IPS DF 4.7 (cell line): ENCODE results near the gene SYT4.
"Not testable (repeated sequence)": the region's sequence is repeated elsewhere in the genome, so short reads cannot be mapped to it uniquely, and the experiment has no call there.

Experiments
- DNase-seq: peaks from one replicate; pipeline ENCODE4 v3.0.0-alpha.2; 2013; ENCODE audit warnings: low spot score; ENCODE audit errors: extremely low read depth

SYT4 gene, protein sequence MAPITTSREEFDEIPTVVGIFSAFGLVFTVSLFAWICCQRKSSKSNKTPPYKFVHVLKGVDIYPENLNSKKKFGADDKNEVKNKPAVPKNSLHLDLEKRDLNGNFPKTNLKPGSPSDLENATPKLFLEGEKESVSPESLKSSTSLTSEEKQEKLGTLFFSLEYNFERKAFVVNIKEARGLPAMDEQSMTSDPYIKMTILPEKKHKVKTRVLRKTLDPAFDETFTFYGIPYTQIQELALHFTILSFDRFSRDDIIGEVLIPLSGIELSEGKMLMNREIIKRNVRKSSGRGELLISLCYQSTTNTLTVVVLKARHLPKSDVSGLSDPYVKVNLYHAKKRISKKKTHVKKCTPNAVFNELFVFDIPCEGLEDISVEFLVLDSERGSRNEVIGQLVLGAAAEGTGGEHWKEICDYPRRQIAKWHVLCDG

GRCh38 chr18:43277164-43277600 is at the start of gene SYT4:
SYT4 (minus strand) TSS chr18:43277490; CDS start chr18:43277281, 209 bp downstream.
- peak; percentile 85 for DNase-seq

DNA sequence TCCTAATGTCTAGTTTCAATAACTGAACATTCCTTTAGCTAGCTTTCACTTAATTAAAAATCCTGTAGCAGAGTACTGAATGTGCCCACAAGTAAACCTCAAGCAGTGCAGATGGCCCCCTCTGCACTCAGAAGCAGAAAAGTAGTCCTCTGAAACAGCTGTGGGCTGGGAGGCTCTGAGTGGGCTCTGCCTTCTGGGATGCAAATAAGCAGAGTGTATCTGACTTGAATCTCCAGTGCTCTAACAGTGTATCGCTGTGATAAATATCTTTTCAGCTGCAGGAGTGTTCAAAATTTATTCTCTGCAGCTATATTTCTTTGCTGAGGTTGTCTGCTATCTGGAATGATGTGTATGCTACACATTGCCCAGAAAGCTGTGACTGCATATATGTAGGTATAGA is 44.8 kb upstream of the SYT4 start:
- no peak for DNase-seq

- no peak for DNase-seq
These were observed 37.7 kb upstream of the SYT4 start for GRCh38 chr18:43314941-43315340.

GRCh38 chr18:43312891-43313290 is 35.6 kb upstream of the SYT4 start:
- no peak for DNase-seq

DNA sequence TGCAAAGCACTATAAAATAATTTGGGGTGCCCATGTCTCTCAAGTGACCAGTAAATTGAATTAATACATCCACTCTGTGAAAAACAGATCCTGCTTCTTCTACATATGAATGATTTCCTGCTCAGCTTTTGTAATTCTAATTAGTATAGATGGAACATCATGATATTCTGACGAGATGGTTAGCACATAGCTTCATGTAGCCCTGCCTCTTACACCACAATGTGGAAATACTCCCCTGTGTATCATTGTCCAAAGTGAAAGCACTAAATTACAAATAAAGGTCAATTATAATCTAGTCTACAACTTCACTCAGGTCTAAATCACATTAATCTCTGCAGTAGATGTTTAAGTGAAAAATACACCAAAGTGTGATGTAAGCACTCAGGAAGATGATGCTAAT is 32.9 kb upstream of the SYT4 start:
- DNase-seq: no peak

GRCh38 chr18:43303376-43303775 is 26.1 kb upstream of the SYT4 start:
- no peak for DNase-seq

- not testable (repeated sequence) for DNase-seq
These were observed 8.9 kb upstream of the SYT4 start for GRCh38 chr18:43286187-43286586.

DNA sequence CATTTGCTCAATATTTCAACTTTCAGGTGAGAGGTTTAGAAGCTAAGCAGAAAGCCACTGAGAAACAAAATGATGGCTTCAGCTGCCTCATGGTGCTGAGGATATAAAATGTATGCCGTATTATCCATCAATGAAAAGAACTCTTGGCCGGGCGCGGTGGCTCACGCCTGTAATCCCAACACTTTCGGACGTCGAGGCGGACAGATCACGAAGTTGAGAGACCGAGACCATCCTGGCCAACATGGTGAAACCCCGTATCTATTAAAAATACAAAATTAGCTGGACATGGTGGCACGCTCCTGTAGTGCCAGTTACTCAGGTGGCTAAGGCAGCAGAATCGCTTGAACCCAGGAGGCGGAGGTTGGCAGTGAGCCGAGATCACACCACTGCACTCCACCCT is 6.0 kb upstream of the SYT4 start:
- no peak for DNase-seq

GRCh38 chr18:43279015-43279744 is 1.9 kb upstream of the SYT4 start:
- DNase-seq: peak; percentile 49

DNA sequence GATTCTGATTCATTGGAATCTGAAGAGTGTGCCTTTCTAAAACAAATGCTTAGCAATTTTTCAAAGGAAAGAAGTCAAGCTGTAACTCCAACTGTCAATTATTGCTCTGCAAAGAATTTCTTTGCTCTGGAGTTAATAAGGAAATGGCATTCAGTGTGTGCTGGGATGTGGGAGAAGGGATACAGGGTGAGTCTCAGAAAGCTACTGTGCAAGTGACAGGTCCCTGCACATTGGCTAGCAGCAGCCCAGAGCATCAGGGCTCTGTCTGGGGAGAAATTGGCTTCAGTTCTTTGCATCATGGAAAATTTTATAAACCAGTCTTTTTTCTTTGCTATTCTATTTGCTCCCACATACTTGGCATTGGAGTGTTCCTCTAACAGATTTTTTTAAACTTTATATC is 1.1 kb upstream of the SYT4 start:
- DNase-seq: no peak

GRCh38 chr18:43276491-43276890 is 799 bp downstream of the SYT4 start:
- no peak for DNase-seq

- DNase-seq: no peak
These were observed 1.7 kb downstream of the SYT4 start for GRCh38 chr18:43275546-43275945.

DNA sequence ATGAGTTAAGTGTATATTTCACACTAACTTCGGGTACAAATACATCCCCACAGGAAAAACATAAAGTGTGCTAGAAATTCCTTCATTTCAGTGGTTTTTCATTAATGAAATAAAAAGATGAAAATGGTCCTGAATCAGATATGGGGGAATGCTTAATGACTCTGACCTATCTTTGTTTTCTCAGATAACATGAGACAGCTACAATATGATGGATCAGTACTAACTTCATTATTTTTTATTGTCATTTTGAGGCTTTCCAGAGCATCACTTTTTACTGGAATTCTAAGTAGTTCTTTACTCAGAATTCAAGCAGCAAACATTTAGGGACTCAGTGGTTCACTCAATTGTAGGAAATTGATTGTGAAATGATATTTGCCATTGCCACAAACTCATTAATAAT is 2.8 kb downstream of the SYT4 start:
- no peak for DNase-seq

- DNase-seq: peak; percentile 19
These were observed 5.5 kb downstream of the SYT4 start for GRCh38 chr18:43271593-43272432.

GRCh38 chr18:43267818-43268217 is 9.5 kb downstream of the SYT4 start:
- DNase-seq: no peak

DNA sequence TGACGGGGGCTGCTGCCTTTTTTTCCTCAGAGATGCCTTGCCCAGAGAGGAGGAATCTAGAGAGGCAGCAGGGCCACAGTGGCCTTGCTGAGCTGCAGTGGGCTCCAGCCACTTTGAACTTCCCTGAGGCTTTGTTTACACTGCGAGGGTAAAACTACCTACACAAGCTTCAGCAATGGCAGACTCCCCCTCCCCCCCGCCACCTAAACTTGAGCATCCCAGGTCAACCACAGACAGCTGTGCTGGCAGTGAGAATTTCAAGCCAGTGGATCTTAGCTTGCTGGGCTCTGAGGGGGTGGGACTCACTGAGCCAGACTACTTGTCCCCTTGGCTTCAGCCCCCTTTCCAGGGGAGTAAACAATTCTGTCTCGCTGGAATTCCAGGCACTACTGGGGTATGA is 11.8 kb downstream of the SYT4 start:
- DNase-seq: no peak

GRCh38 chr18:43248610-43249249 is 28.6 kb downstream of the SYT4 start:
- no peak for DNase-seq

GRCh38 chr18:43247944-43248343 is 29.3 kb downstream of the SYT4 start:
- DNase-seq: no peak

DNA sequence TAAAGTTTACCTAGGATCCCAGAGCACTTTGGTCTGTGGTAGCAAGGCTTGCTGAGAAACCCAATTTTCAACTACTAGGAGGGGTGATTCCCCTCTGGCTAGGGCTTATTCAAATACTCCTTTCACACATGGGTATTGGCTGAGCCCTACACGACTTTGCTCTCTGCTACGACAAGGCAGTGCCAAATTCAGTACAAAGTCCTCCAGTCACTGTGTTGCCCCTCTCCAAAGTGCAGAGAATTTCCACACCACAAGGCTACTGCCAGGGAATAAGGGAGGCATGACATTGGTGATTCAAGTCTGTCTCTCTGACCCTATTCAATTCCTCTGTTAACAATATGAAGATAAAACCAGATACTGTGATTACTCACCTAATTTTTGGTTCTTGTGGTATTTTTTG is 38.9 kb downstream of the SYT4 start:
- no peak for DNase-seq

GRCh38 chr18:43236921-43237320 is 40.4 kb downstream of the SYT4 start:
- DNase-seq: no peak

- DNase-seq: no peak
These were observed 42.4 kb downstream of the SYT4 start for GRCh38 chr18:43234889-43235288.
